GM19328 (cell line): ENCODE measurements around the gene GAB2.
"Not testable (repeated sequence)": the region's sequence is repeated elsewhere in the genome, so short reads cannot be mapped to it uniquely, and the experiment has no call there.

Source experiments
- ATAC-seq: cut with Tn5 transposase; IDR thresholded peaks from one replicate; pipeline ENCODE4 v1.9.1; 2021; ENCODE audit warnings: mild to moderate bottlenecking, moderate library complexity; ENCODE audit not compliant: unreplicated experiment

GAB2 gene

DNA sequence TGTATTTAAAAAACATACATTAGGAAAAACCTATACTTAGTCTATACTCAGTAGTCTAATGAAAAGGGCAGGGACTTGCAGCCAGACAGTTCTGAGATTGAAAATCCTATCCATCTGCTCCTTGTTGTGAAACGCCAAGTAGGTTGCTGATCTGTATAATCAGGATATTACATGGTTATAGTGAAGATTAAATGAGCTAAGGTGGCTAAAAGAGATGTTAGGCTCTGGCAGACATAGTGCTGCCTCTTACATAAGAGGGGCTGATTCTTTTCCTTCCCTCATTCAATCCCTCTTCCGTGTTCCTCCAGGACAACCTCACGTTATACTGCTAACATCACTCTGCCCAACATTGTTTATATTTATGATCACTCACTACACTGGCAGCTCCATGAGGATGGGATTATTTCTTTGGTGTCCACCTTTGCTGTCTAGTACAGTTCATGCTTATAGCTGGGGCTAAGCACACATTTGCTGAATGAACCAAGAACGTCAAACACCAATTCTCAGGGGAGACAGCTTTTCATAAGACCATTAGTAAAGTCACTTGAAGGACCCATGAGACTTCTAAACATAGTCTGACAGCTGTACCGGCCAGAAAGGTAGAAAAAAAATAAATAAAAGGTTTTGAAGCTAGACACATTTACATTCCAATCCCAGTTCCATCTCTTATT lies 46.3 kb downstream of the GAB2 start:
- ATAC-seq, result no peak

DNA sequence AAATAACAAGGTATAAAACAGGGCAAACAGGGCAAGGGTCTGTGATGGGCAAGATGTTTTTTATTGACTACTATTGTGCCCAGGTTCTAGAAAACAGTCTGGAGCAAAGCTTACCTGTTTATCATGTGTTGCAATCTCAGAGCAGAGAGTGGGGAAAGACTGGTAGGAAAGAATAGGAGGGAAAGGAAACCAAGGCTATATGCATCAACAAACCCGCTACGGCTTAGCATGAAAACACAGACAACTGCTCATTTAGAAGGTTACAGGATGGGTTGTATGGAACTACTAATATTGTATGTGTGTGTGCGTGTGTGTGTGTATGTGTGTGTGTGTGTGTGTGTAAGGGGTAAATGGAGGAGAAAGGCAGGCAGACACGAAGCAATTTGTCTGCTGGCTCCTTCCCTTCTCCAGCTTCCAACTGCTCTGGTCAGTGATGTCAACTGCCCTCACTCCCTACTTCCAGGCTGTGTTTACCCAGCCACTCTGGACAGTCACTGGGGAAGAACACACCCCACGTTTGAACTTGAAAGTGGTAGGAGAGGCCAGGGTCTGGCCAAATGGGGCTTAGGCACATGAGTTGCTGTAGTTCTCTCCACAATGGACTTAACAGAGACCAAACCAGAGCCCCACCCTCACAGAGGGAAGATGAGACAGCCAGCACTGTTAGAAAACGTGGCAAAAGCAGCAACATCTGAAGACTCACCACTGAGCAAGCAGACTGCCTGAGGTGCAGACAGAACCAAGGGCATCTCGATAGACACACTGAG lies 47.0 kb downstream of the GAB2 start:
- ATAC-seq, result no peak

DNA sequence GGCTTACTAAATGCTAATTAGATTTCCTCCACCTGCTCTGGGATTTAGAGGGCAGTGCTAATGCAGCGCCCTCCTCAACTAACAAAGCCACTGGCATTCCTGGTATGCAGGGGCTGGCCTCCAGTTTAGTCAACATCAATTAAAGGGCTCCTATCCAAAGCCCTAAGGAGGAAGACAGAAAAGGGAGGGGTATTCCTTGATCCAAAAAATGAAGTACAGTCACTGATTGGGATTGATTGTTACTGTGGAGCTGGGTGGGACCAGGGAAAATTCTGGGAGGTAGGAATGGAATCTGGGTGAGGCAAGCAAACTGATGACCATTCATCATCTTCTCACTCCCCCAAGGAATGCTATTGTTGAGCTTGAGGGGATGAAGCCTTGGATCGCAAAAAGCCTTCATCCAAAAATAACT lies 52.2 kb downstream of the GAB2 start:
- no peak for ATAC-seq

DNA sequence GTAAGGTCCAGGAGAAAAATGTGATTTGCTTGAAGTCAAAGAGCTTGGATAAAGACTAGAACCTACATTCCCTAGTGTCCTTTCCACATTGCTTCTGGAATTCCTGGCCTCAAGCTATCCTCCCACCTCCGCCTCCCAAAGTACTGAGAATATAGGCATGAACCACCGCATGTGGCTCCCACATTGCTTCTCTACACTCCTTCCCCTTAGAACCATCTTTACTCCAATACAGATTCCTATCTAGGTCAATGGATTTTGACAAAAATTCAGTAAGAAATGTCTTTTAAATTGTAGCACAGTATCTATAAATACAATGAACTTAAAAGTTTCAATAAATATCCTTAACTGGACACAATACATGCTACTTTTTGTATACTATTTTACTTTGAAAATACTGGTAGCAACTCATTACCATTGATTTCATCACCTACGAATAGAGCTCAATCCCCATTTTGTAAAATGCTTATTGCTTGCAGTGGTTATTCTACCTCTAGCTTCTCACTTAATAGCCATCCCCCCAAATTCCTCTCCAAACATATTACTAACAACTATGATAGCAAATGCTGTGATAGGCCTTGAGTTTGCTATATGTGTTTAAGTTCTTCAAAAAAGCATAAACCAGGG lies 53.4 kb downstream of the GAB2 start:
- no peak for ATAC-seq

DNA sequence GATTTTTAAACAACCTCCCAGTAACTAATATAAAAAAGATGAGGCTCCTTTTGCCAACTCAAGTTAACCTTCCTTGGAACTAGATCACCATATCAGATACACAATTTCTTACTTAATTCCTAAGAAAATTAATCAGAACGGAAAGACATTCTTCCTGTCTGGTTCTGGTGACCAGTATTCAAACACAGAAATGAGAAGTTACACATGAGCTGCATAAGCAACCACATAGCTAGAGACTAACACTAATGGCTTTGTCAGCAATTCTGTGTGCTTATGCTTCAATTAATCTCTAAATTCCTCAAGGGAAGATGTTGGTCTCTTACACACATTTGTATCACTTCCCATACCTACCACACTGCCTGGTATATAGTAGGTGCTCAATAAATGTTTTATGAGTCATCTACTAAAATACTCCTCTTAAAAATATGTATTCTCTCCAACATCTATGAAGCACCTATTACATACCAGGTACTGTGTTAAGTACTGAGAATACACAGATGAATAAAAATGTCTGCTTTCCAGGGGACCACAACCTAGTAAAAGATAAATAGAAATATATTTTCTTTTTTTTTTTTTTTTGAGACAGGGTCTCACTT lies 54.5 kb downstream of the GAB2 start:
- ATAC-seq, result no peak

DNA sequence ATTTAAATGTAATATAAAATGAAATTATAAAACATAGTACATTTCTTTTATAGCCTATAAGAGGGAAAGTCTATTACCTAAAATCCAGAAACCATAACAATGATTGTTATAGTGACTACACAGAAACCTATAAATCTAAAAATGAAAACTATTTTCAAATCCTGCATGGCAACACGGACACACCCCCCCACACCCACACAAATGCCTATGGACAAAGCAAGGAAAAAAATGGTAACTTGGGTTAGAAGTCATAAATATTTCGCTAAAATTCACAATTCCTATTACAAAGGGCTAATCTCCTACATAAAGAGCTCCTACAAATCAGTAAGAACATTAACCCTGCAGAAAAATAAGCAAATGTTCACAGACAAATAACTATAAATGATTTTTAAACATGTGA lies 56.4 kb downstream of the GAB2 start:
- no peak for ATAC-seq

DNA sequence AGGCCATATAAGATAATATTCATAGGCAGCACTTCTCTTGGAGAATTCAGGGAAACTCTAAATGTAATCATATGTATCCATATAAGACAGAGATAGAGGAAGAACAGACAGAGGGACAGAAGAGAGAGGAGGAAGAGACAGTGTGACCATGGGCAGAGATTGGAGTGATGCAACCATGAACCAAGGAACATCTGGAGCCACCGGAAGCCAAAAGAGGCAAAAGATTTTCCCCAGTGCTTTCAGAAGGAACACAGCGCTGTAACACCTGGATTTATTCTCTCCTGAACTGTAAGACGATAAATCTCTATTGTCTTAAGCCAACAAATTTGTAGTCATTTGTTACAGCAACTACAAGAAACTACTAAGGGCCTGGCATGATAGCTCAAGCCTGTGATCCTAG lies 57.7 kb downstream of the GAB2 start:
- no peak for ATAC-seq

- not testable (repeated sequence) for ATAC-seq
These were observed 59.7 kb downstream of the GAB2 start for GRCh38 chr11:78357924-78358323.

DNA sequence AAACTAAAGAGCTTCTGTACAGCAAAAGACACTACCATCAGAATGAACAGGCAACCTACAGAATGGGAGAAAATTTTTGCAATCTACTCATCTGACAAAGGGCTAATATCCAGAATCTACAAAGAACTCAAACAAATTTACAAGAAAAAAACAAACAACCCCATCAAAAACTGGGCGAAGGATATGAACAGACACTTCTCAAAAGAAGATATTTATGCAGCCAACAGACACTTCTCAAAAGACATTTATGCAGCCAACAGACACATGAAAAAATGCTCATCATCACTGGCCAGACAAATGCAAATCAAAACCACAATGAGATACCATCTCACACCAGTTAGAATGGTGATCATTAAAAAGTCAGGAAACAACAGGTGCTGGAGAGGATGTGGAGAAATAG lies 60.2 kb downstream of the GAB2 start:
- not testable (repeated sequence) for ATAC-seq

DNA sequence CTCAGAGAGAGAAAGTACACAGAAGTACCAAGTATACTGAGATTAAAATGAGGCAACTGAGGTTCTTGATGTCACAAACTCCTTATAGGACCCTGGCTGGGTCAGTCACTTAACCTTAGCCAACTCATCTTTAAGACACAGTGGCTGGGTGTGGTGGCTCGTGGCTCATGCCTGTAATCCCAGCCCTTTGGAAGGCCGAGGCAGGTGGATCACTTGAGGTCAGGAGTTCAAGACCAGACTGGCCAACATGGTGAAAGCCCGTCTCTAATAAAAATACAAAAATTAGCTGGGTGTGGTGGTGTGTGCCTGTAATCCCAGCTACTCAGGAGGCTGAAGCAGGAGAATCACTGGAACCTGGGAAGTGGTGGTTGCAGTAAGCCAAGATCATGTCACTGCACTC lies 61.9 kb downstream of the GAB2 start:
- not testable (repeated sequence) for ATAC-seq

DNA sequence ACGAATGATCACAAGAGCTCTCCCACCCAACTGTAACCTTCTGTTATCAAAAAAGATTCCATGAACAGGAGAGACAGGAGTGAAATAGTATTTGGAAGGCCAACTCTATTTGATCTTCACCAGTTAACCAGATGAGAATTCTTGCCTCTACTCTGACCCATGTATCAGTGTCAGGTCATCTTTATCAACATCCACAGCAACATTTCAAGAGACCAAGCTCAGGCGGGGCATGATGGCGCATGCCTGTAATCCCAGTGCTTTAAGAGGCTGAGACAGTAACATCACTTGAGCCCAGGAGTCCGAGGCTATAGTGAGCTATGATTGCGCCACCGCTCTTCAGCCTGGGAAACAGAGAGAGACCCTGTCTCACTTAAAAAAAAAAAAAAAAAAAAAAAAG lies 62.3 kb downstream of the GAB2 start:
- no peak for ATAC-seq

DNA sequence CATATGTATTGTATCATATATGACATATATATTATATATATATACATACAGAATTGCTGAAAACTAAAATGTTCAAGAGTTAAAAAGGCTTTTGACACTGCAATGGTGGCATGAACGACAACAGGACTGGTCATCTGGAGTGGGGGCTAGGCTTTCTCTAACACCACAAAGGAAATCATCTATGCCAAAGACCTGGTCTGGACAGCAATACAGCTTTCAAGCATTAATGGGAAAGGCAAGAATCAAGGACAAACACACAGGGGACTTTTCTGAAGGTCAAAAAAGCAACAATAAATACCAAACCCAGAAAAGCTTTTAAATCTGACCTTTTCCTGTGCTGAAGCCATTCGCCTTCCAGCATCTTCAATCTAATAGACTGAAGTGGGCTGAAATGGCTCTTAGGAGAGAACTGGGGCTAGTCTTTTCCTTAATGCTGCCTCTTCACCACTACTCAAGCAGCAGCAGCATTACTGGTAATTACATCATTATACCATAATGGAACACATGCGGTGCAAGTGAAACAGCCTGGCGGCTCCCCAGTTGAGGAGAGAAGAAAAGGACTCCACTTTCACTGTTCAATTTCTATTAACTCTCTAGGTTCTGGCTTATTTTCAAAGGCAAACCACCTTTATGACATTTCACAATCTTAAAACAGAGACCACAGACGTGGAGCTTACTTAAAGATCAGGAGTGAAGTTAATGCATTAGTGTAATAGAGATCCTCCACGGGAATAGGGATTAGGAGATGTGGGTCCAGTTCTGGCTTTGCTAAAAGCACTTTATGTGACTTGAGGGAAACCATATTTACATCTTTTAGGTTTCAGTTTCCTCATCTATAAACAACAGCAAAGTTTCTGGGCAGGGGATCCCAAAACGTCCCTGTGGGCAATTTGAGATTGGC lies 63.0 kb downstream of the GAB2 start:
- ATAC-seq, result no peak

- ATAC-seq, result no peak
These were observed 65.4 kb downstream of the GAB2 start for GRCh38 chr11:78351979-78352841.

GRCh38 chr11:78351193-78351592 lies 66.4 kb downstream of the GAB2 start:
- no peak for ATAC-seq

- no peak for ATAC-seq
These were observed 66.9 kb downstream of the GAB2 start for GRCh38 chr11:78350646-78351165.

DNA sequence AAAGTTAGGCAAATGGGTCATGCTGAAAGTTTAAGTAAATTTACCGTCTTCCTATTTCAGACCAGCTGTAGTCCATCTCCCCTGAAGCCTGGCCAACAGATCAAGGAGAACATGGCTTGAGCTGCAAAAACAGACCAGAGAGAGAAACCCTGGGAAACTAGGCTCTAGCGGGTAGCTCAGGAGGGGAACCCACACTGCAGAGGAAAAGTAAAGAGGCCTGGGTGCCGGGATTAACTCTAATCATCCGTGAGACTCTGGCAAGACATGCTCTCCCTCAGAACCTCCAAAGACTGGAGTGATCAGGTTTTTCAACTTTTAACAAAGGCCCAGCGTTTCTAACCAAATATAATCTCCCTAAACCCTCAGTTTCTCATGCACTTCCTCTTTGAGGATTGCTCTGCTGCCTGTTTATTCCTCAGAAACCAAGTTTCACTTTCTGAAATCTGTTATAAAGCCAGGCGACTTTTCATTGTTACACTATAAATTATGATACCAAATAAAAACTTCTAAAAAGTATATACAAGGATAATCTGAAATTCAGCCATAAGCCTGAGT lies 67.5 kb downstream of the GAB2 start:
- ATAC-seq, result no peak

DNA sequence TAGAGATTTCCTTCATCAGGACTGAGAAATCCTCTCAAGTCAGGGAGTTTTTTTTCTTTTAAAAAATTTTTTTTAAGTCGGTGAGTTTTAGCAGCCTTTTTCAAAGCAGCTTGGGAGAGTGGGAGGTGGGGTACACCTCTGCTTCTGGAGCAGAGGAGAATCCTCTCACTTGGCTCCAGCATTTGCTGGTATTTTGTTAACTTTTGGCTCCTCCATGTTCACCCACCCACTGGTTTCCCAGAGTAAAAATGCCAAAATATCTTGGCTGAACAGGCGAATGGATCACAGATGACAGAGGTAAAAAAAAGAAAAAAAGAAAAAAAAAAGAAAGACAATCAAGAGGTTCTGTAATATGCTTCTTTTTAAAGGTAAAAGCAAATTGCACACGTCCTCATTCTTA lies 68.0 kb downstream of the GAB2 start:
- ATAC-seq, result no peak

DNA sequence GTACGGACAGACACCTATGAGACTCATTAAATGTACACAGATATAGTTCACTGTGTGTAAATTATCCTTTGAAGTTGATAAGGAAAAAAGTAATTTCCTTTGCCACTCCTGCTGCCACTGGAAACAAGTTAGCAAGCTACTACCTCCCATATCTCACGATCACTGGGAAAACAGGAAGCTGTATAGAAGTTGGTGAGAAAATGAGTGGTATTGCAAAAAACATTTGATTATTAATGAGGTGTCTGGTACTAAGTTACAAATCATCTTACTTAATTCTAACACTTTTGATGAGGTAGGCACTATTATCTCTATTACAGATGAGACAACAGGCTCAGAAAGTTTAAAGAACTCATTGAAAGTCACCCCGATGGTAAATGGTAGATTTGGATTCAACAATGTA lies 68.5 kb downstream of the GAB2 start:
- no peak for ATAC-seq

DNA sequence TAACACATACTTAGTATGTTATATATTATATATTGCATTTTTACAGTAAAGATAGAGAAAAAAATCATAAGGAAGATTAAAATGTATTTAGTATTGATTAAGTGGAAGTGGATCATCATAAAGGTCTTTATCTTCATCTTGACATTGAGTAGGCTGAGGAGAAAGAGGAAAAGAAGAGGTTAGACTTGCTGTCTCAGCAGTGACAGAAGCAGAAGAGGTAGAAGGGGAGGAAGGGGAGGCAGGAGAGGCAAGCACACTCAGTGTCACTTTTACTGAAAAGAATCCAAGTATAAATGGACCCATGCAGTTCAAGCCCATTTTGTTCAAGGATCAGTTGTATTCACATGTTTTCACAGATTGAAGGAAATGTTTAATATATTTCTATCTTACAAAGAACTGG lies 69.7 kb downstream of the GAB2 start:
- no peak for ATAC-seq
